GM10248 (cell line): Measurements from ENCODE around the gene PRKAA1.
"Not testable (repeated sequence)": the region's sequence is repeated elsewhere in the genome, so short reads cannot be mapped to it uniquely, and the experiment has no call there.

Experiments
- CTCF ChIA-PET: fragments of 300-600 bp; sonication (Branson Sonifier 250); formaldehyde crosslinking; extraction: SDS; loops from one replicate; lab custom pipeline; 2021; ENCODE audit warnings: antibody characterized with exemption; lab: Yijun Ruan, JAX
- POLR2A ChIA-PET: fragments of 350-650 bp; sonication (Branson Sonifier 250); formaldehyde crosslinking; extraction: SDS; loops from one replicate; lab custom pipeline; 2020; ENCODE audit warnings: antibody characterized with exemption; lab: Yijun Ruan, JAX
- DNase-seq: peaks from one replicate; pipeline ENCODE4 v3.0.0; 2012; ENCODE audit errors: extremely low spot score
- TF ChIP-seq, protein P1 (sequence below): IDR thresholded peaks from 2 replicates; pipeline ENCODE4 v1.5.1; 2012; ENCODE audit warnings: mild to moderate bottlenecking, low read depth; ENCODE audit errors: extremely low read depth, missing control alignments, control extremely low read depth

Gene PRKAA1

GRCh38 chr5:40735609-40736008, 62.6 kb downstream of the PRKAA1 start:
- TF ChIP-seq, protein P1, sequence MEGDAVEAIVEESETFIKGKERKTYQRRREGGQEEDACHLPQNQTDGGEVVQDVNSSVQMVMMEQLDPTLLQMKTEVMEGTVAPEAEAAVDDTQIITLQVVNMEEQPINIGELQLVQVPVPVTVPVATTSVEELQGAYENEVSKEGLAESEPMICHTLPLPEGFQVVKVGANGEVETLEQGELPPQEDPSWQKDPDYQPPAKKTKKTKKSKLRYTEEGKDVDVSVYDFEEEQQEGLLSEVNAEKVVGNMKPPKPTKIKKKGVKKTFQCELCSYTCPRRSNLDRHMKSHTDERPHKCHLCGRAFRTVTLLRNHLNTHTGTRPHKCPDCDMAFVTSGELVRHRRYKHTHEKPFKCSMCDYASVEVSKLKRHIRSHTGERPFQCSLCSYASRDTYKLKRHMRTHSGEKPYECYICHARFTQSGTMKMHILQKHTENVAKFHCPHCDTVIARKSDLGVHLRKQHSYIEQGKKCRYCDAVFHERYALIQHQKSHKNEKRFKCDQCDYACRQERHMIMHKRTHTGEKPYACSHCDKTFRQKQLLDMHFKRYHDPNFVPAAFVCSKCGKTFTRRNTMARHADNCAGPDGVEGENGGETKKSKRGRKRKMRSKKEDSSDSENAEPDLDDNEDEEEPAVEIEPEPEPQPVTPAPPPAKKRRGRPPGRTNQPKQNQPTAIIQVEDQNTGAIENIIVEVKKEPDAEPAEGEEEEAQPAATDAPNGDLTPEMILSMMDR, result no peak
- ChIA-PET POLR2A (no interaction called here), CTCF (interaction anchor here (1.0 to 3.4 kb wide), 11 partner anchors 11 to 1136 kb away, joined by 3 to 18 read pairs (median 4); partner anchors contain the start of gene PTGER4)
- DNase-seq, result no peak

- TF ChIP-seq, protein P1, result no peak
- POLR2A ChIA-PET, result no interaction called here
- CTCF ChIA-PET, result interaction anchor here (1.1 to 3.4 kb wide), 8 partner anchors 11 to 1135 kb away, joined by 3 to 18 read pairs (median 5); partner anchors contain the start of gene PTGER4
- DNase-seq, result no peak
These were observed 63.2 kb downstream of the PRKAA1 start for GRCh38 chr5:40734986-40735385.

GRCh38 chr5:40733879-40734563, 64.2 kb downstream of the PRKAA1 start:
- ChIA-PET CTCF (interaction anchor here (0.8 to 3.4 kb wide), 8 partner anchors 10 to 785 kb away, joined by 3 to 18 read pairs (median 4); no protein-coding TSS in a partner anchor), POLR2A (no interaction called here)
- TF ChIP-seq, protein P1, result no peak
- no peak for DNase-seq

DNA sequence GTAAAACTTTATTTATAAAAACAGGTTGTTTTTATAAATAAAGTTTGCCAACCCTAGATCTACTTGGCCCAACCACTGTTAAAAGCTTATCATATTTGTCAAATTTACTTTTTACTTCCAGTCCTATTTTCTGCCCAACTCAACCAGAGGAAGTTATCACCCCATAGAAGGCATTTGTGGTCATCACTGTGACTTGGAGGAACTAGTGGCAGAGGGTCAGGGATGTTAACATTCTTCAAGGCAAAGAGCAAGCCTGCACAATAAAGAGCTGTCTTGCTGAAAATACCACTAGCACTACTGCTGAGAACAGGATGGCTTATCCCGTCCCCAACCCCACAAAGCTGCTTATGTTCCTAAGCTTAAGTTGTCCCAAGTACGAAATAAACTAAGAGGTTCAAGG, 64.7 kb downstream of the PRKAA1 start:
- TF ChIP-seq, protein P1, result no peak
- CTCF ChIA-PET, result interaction anchor here (0.8 to 3.4 kb wide), 5 partner anchors 9 to 785 kb away, joined by 3 to 18 read pairs (median 3); no protein-coding TSS in a partner anchor
- DNase-seq, result no peak
- POLR2A ChIA-PET, result no interaction called here

DNA sequence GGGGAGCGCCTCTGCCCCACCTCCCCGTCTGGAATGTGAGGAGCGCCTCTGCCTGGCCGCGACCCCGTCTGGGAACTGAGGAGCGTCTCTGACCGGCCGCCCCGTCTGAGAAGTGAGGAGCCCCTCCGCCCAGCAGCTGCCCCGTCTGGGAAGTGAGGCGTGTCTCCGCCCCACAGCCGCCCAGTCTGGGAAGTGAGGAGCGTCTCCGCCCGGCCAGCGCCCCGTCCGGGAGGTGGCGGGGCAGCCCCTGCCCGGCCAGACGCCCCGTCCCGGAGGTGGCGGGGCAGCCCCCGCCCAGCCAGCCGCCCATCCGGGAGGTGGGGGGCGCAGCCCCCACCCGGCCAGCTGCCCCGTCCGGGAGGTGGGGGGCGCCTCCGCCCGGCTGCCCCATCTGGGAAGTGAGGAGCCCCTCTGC, 75.7 kb downstream of the PRKAA1 start:
- POLR2A ChIA-PET, DNase-seq, CTCF ChIA-PET: not testable (repeated sequence)

DNA sequence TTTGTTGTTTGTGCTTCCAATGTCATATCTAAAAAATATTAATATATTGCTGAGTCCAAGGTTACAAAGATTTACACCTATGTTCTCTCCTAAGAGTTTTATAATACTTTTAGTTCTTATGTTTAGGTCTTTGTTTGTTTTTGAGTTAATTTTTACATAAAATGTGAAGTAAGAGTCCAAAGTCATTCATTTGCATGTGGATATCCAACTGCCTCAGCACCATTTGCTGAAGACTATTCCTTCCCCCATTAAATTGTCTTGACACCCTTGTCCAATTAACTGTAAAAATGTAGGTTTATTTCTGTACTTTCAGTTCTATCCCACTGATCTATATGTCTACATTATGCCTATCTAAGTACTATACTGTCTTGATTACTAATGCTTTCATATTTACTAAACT, 78.1 kb downstream of the PRKAA1 start:
- CTCF ChIA-PET, result interaction anchor here (1.4 to 1.5 kb wide), 2 partner anchors 771 to 772 kb away, joined by 3 to 4 read pairs; no protein-coding TSS in a partner anchor
- DNase-seq, result no peak
- POLR2A ChIA-PET, result no interaction called here
- TF ChIP-seq, protein P1, result no peak

DNA sequence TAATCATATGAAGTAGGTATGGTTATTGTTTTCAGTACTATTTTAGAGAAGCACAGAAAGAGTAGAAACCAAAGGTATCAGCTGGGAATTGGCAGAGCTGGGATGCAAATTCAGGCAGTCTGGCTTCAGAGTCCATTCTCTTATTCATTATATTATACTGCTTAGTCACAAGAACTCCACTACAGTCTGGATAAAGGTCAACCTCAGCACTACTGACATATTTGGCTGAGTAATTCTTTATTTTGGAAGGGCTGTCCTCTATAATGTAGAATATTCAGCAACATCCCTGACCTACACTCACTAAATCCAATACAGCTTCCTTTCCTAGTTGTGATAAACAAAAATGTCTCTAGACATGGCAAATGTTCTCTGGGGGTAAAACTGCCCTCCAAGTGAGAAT, 80.9 kb downstream of the PRKAA1 start:
- ChIA-PET POLR2A (no interaction called here), CTCF (no interaction called here)
- TF ChIP-seq, protein P1, result no peak
- DNase-seq, result no peak
